Measurements from ENCODE around the gene MAML2. TPM values are rescaled to one million over a fixed set of nuclear protein-coding genes. Genes with fewer than 3 reads are reported as not detected.

MAML2 gene
- total and polyA plus RNA-seq, 2 experiments from 2014 or later, result 2.0 to 7.1 TPM

GRCh38 chr11:96178049-96178886 lies 164.7 kb downstream of the MAML2 start (continued):
- no peak for TF ChIP-seq ZNF462 (CRISPR knock-in tag; IDR thresholded peaks at IDR 0.05)
- no peak for TF ChIP-seq ZNF331 (CRISPR knock-in tag; IDR thresholded peaks at IDR 0.05; ENCODE audit: low read depth)
- no peak for TF ChIP-seq CTCF (conservative IDR thresholded peaks at IDR 0.05; ENCODE audit: low read depth in 2 of 2)
- TF ChIP-seq NANOG (IDR thresholded peaks at IDR 0.05; ENCODE audit: borderline replicate concordance), result no peak
- no peak for TF ChIP-seq ETS1 (IDR thresholded peaks at IDR 0.05)
- TF ChIP-seq STAT1 (IDR thresholded peaks at IDR 0.05; ENCODE audit: unreplicated experiment), result no peak
- no peak for TF ChIP-seq POLR2AphosphoS5 (IDR thresholded peaks at IDR 0.05; ENCODE audit: low read depth)
- no peak for TF ChIP-seq JUNB (IDR thresholded peaks at IDR 0.05; ENCODE audit: unreplicated experiment)
- no peak for TF ChIP-seq ZNF114 (CRISPR knock-in tag; IDR thresholded peaks at IDR 0.05)
- TF ChIP-seq CREB1 (CRISPR knock-in tag; IDR thresholded peaks at IDR 0.05; ENCODE audit: low read depth), result no peak

Measured in GM23338 (cell line).